Thymus (tissue), 11 donors: ENCODE measurements around the gene DCLK1. TPM values are rescaled to one million over a fixed set of nuclear protein-coding genes. Genes with fewer than 3 reads are reported as not detected.

ENCODE experiments used
- DNase-seq, 9 donors: peaks; one replicate each; pipeline ENCODE4 v3.0.0-alpha.2; 2013; ENCODE audit warnings: low spot score in 9 of 9, low read depth in 6 of 9, missing footprints in 1 of 9
- H3K27ac ChIP-seq, 2 donors: one replicate each; pipeline ENCODE4 v1.5.1; 2013; ENCODE audit warnings: control low read depth in 1 of 2, low read depth in 1 of 2, low read length in 1 of 2, mild to moderate bottlenecking in 1 of 2, moderate library complexity in 1 of 2
- H3K27me3 ChIP-seq, 2 donors: one replicate each; pipeline ENCODE4 v1.5.1; 2013; ENCODE audit warnings: low read length in 1 of 2; ENCODE audit not compliant: control insufficient read depth in 2 of 2, insufficient read depth in 1 of 2
- H3K36me3 ChIP-seq, 2 donors: one replicate each; pipeline ENCODE4 v1.5.1; 2013; ENCODE audit warnings: low read length in 1 of 2, mild to moderate bottlenecking in 1 of 2, moderate library complexity in 1 of 2; ENCODE audit not compliant: control insufficient read depth in 2 of 2, insufficient read depth in 2 of 2
- H3K4me1 ChIP-seq, 2 donors: one replicate each; pipeline ENCODE4 v1.5.1; 2013; ENCODE audit warnings: low read length in 2 of 2; ENCODE audit not compliant: control insufficient read depth in 2 of 2, insufficient read depth in 2 of 2
- H3K4me3 ChIP-seq, 2 donors: one replicate each; pipeline ENCODE4 v1.5.1; 2013; ENCODE audit warnings: low read length in 2 of 2, control low read depth in 1 of 2, mild to moderate bottlenecking in 1 of 2
- H3K9me3 ChIP-seq, 2 donors: one replicate each; pipeline ENCODE4 v1.5.1; 2013; ENCODE audit warnings: low read length in 1 of 2, mild to moderate bottlenecking in 1 of 2; ENCODE audit not compliant: control insufficient read depth in 2 of 2, insufficient read depth in 1 of 2
- WGBS: extraction: QIAGEN DNeasy Blood & Tissue Kit; methylation state at CpG from one replicate; pipeline ENCODE4 v1.1.7; 2013; 5-methylcytosine and 5-hydroxymethylcytosine counted together
- polyA plus RNA-seq: library from polyadenylated mRNA; stranded (reverse); fragments of 200-250 nt; gene quantifications from one replicate; pipeline ENCODE4 v1.2.3, GENCODE V29; 2013
- total RNA-seq: library from RNA; stranded (reverse); fragments of 120-200 nt; gene quantifications from one replicate; pipeline ENCODE4 v1.2.4, GENCODE V29; 2013
- donor health status: healthy.

DCLK1 gene
- total and polyA plus RNA-seq, 2 donors: 2.5 to 2.9 TPM

GRCh38 chr13:35855531-35856019, 275.6 kb downstream of the DCLK1 start:
- no peaks in the 10 kb centered on the region for H3K36me3 ChIP-seq
- no peaks in the 10 kb centered on the region for H3K4me1 ChIP-seq
- H3K27me3 ChIP-seq: peaks cover 0 to 6% of the 10 kb centered on the region in 2 donors
- H3K9me3 ChIP-seq: no peaks in the 10 kb centered on the region
- no peak overlapping the region for H3K4me3 ChIP-seq
- H3K27ac ChIP-seq: no peak overlapping the region
- 9% methylated on average over 12 of the region's 12 CpGs for WGBS
- no peak for DNase-seq

GRCh38 chr13:35854286-35854685, 276.9 kb downstream of the DCLK1 start:
- Histone ChIP-seq H3K4me1 (no peaks in the 10 kb centered on the region), H3K9me3 (no peaks in the 10 kb centered on the region), H3K4me3 (no peak overlapping the region), H3K27me3 (peaks cover 0 to 6% of the 10 kb centered on the region in 2 donors), H3K36me3 (no peaks in the 10 kb centered on the region), H3K27ac (no peak overlapping the region)
- WGBS: 77% methylated on average over 8 of the region's 8 CpGs
- DNase-seq: no peak

GRCh38 chr13:35851881-35852280, 279.3 kb downstream of the DCLK1 start:
- Histone ChIP-seq H3K27me3 (peaks cover 0 to 6% of the 10 kb centered on the region in 2 donors), H3K27ac (no peak overlapping the region), H3K36me3 (no peaks in the 10 kb centered on the region), H3K4me3 (no peak overlapping the region), H3K9me3 (no peaks in the 10 kb centered on the region), H3K4me1 (no peaks in the 10 kb centered on the region)
- 98% methylated on average over 3 of the region's 3 CpGs for WGBS
- no peak for DNase-seq

GRCh38 chr13:35851356-35851755, 279.8 kb downstream of the DCLK1 start:
- no peaks in the 10 kb centered on the region for H3K9me3 ChIP-seq
- H3K4me3 ChIP-seq: no peak overlapping the region
- H3K27me3 ChIP-seq: peaks cover 0 to 6% of the 10 kb centered on the region in 2 donors
- DNase-seq: no peak
- WGBS: 88% methylated on average over 5 of the region's 5 CpGs
- H3K36me3 ChIP-seq: no peaks in the 10 kb centered on the region
- H3K27ac ChIP-seq: no peak overlapping the region
- no peaks in the 10 kb centered on the region for H3K4me1 ChIP-seq

GRCh38 chr13:35850569-35850968, 280.6 kb downstream of the DCLK1 start:
- Histone ChIP-seq H3K27ac (no peak overlapping the region), H3K4me3 (no peak overlapping the region), H3K27me3 (peaks cover 0 to 3% of the 10 kb centered on the region in 2 donors), H3K4me1 (no peaks in the 10 kb centered on the region), H3K9me3 (no peaks in the 10 kb centered on the region), H3K36me3 (no peaks in the 10 kb centered on the region)
- 86% methylated on average over 5 of the region's 5 CpGs for WGBS
- DNase-seq: no peak

GRCh38 chr13:35849256-35849644, 281.9 kb downstream of the DCLK1 start:
- Histone ChIP-seq H3K4me3 (no peak overlapping the region), H3K27me3 (no peaks in the 10 kb centered on the region), H3K9me3 (no peaks in the 10 kb centered on the region), H3K36me3 (no peaks in the 10 kb centered on the region), H3K27ac (no peak overlapping the region), H3K4me1 (no peaks in the 10 kb centered on the region)
- 87% methylated on average over 2 of the region's 2 CpGs for WGBS
- DNase-seq: no peak

- Histone ChIP-seq H3K27me3 (no peaks in the 10 kb centered on the region), H3K4me3 (no peak overlapping the region), H3K9me3 (no peaks in the 10 kb centered on the region), H3K36me3 (no peaks in the 10 kb centered on the region), H3K4me1 (no peaks in the 10 kb centered on the region), H3K27ac (no peak overlapping the region)
- no peak for DNase-seq
- WGBS: 72% methylated on average over 3 of the region's 3 CpGs
These were observed 282.6 kb downstream of the DCLK1 start for GRCh38 chr13:35848336-35849255.

GRCh38 chr13:35843272-35843671, 287.9 kb downstream of the DCLK1 start:
- Histone ChIP-seq H3K9me3 (no peaks in the 10 kb centered on the region), H3K27me3 (no peaks in the 10 kb centered on the region), H3K27ac (no peak overlapping the region), H3K36me3 (no peaks in the 10 kb centered on the region), H3K4me1 (no peaks in the 10 kb centered on the region), H3K4me3 (no peak overlapping the region)
- DNase-seq: no peak

- DNase-seq: no peak
- Histone ChIP-seq H3K4me1 (no peaks in the 10 kb centered on the region), H3K36me3 (no peaks in the 10 kb centered on the region), H3K4me3 (no peak overlapping the region), H3K27ac (no peak overlapping the region), H3K27me3 (no peaks in the 10 kb centered on the region), H3K9me3 (no peaks in the 10 kb centered on the region)
- 95% methylated on average over 4 of the region's 4 CpGs for WGBS
These were observed 290.1 kb downstream of the DCLK1 start for GRCh38 chr13:35841060-35841521.
